ENCODE data around the gene AP3B1.
"Not testable (repeated sequence)": the region's sequence is repeated elsewhere in the genome, so short reads cannot be mapped to it uniquely, and the experiment has no call there.

AP3B1 gene

DNA sequence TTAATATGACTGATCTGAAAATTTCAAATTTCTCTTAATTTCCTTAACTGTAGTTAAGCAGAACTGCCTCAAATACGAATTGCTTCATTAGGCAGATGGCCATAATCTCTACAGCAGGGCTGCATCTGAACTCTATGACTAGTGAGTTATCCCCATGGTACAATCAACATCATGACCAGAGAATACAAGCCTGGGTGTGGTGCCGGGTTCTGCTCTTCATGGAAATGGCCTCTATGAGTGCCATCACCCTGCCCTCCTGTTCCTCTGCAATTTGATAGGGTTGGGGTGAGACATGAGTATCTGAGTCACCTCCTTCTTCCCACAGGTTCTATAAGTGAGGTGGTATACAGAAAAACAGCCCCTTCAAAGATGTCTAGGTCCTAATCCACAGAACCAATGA lies 235.9 kb downstream of the AP3B1 start:
- no peak for DNase-seq

DNA sequence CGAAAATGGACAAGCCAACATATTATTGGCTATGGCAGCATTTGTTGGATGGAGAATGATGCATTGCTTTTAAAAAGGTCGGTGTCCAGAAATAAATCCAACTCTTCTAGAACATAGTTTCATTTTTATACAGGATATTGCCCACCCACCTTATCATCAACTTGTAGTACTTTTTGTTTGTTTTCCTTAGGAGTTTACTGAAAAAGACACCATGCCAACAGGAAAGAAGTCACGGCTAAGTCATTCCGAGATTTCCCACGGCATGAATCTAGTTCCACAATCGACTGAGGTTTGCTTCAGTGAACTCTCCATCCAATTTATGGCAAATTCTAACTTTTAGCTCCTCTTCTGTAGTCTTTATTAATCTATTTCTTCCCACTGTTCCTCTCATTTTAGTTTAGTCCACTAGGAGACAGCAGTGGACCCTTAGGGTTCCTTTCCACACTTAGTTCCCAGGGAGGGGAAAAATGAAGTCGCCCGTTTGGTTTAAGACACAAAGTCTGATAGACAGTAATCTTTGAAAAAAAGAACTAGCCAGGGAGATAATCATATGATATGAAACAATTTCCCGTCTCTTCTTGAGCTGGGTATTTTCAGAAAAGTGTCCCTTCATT lies 237.5 kb downstream of the AP3B1 start:
- DNase-seq, result no peak

DNA sequence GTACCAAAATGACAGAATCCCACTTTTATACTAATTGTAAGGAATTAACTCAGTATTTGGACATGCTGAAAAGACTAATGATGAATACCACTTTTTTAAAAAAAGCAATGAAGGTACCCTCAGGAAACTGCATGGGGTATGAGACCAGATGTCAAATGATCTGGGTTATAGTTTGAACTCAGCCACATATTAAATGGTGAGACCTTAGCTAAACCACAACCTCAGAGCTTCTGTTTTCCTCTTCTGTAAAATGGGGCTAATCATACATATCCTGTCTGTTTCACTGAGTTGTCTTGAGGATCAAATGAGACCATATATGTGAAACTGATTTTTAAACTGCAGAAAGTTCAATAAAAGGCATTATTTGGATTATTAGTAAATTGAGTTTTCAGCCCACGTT lies 238.4 kb downstream of the AP3B1 start:
- DNase-seq, result no peak

DNA sequence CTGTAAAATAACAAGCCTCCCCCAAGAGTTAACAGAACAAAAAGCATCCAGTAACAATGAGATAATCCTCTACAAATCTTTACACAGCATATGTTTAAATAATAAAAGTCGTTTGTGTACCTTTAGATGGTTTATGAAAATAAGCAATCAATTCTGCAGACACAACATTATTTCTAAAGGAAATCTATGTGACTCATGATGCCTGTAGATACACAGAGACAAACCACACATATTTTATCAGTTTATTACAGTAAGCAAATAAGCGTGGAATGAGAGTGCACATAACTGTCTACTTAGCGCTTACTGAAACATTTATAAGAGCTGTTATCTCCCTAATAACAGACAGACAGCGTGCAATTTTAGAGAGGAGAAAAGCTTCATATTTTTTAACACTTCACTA lies 243.6 kb downstream of the AP3B1 start:
- DNase-seq, result no peak

DNA sequence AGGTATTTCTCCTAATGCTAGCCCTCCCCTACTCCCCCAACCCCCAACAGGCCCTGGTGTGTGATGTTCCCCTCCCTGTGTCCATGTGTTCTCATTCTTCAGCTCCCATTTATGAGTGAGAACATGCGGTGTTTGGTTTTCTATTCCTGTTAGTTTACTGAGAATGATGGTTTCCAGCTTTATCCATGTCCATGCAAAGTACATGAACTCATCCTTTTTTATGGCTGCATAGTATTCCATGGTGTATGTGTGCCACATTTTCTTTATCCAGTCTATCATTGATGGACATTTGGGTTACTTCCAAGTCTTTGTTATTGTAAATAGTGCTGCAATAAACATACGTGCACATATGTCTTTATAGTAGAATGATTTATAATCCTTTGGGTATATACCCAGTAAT lies 247.7 kb downstream of the AP3B1 start:
- DNase-seq, result not testable (repeated sequence)

DNA sequence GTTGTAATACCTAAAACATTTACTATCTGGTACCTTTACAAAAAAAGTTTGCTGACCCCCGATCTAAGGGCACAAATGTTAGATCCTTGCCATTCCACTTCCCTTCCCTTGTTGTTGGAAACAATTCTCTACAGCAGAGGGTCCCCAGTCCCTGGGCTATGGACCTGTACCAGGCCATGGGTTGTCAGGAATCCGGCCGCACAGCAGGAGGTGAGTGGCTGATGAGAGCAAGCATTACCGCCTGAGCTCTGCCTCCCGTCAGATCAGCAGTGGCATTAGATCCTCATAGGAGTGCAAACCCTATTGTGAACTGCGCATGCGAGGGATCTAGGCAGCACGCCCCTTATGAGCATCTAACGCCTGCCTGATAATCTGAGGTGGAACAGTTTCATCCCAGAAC lies 248.5 kb downstream of the AP3B1 start:
- no peak for DNase-seq

DNA sequence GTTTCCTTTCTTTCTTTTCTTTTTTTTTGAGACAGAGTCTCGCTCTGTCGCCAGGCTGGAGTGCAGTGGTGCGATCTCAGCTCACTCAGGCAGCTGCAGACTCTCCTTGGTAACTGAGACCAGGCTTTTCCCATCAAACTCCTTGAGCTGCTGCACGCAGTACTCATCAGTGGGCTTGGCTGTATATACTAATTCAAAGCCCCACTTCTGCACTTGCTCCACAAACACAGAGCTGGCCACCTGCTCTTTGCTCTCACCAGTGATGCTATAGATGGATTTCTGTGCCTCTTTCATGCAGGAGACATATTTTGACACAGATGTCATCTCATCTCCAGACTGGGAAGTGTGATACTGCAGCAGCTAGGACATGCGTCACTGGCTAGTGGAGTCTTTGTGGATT lies 252.7 kb downstream of the AP3B1 start:
- no peak for DNase-seq

DNA sequence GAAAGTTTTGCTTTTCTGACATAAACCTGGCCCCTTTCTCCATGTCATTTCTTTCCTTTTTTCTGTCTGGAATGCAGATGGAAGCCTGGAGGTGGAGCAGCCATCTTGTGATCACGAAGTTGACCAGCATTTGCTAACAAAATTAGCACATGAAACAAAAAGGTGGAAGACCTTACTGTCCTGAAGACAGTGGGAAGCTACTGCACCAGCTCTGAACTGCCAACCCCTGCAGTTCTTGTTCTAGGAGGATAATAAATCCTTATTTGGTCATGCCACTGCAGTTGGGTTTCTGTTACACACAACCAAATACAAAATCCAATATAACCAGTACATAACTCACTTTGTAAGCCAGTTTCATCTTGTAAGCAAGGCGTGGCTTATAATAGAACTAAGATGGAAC lies 269.0 kb downstream of the AP3B1 start:
- no peak for DNase-seq

DNA sequence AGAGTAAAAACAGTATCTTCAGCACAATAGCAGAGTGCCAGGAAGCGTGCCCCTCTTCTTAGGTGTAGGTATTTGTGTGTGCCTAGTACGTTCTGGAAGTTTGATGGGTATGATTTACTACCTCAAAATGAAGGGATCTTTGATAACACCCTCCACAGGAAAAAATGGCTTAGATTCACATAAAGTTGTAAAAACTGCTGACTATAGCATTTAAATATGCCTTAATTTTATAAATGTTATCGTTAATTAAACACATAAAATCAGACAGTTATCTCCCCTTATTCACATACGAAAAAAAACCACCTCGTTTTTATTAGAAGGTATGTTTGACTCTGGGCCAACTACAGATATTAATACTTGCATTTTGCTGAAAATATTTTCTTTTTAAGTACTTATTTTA lies 274.8 kb downstream of the AP3B1 start:
- no peak for DNase-seq

DNA sequence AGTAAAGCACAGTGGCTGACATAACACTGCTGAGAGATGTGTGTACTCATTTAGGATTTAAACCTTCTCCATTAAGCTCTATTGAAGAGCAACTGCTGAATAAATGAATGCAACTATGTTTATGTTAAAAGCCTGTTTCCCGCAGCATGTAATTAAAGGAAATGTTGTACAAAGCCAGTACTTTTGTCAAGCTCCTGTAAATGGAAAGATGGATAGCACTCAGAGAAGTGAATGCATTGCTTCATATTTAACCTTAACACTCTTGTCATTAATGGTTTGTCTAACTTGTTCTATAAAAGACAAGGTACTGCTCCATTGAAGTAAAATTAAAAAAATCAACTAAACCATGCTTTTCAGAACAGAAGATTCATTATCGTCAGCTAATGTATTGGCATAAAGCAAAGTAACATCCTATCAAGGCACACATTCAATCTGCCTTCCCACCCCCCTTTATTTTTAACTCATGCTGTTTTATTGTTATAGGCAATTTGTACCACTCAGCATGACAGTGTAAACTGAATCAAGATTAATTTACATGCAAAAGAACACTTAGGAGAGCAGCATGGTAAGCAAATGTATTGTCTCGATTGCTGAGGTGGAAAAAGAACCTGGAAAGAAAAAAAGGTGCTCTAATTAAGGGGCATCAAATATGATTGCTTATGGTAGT lies 277.5 kb downstream of the AP3B1 start:
- peak; percentile 53 for DNase-seq

DNA sequence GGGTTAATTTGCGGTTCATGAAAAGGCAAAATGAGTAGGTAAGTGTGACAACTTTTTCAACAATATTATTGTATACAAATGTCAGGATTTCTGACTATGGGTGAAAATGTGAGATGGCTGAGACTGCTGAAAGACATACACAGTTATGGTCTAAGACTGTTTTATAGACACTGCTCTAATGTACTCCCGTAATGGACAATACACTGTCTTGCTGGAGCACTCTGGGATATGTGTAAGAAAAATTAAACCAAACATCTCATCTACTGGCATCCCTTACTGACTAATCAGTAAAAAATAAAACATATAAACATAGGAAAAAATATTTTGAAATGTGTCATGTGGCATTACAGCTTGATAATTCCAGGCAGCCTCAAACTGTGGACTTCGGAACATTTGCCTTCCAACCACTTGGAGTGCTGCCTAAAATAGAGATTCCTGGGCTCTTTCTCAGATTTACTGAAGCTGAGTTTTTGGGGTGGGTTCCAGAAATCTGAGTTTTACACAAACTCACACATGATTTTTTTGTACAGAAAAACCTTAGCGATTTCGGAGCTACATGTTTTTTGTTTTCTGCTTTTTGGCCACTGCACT lies 284.5 kb downstream of the AP3B1 start:
- no peak for DNase-seq

DNA sequence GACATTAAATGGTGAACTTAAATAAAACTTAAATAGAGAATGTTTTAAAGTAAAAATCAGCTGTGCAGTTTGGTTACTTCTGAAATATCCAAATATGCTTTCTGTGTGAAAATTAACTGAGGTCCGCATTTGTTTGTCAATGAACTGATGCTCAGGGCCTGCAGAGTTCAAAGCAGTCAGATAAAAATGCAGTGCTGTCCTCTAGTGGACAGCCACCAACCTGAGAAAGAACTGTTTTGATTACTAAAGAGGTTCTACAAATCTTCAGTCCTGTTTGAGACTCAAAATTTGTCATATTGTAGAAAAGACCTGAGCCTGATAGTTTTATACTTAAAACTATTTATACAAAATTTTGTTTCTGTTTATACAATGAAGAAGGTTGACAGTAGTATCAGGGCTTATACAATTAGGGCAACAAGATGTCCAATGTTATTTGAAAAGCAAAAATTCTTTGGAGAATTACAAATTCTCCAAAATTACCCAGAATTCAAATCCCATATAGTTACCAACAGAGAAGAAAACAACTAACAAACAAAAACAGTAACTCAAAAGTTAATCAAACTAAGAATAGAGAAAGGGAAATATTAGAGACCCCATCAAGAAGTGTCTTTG lies 286.0 kb downstream of the AP3B1 start:
- DNase-seq, result no peak

DNA sequence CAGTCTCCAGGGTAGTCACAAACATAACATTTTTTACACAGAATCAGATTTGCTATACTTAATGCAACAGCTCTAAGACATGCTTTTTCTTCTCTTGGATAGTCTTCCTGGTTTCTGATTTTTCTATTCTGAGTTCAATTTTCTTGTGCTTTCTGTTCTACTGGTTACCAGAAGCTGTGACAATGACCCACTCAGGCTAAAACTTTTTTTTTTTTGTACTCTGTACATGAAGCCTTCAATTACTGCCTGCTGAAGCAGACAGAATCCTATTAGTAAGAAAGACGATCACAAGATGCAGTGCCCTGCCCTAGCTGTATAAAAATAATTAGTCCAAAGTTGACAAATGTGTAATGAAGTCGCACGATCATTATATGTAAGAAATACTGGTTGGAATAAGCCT lies 287.3 kb downstream of the AP3B1 start:
- DNase-seq, result no peak

DNA sequence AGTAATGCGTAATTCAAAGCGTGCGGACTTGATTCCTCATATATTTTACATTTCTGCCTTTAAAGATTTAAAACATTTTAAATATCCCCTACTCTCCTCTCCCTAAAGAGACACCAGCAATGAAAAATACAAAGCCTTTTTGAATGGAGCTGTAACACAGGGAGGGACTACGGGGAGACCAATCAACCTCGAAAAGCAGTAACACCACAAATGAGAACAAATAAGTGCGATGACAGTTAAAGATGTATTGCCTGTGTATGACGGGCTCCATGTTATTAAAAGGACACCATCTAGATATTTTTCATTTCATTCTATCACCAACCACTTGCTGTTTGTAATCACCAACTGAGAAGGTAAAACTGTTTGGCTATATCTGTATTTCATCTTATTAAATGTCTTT lies 288.0 kb downstream of the AP3B1 start:
- DNase-seq, result no peak

DNA sequence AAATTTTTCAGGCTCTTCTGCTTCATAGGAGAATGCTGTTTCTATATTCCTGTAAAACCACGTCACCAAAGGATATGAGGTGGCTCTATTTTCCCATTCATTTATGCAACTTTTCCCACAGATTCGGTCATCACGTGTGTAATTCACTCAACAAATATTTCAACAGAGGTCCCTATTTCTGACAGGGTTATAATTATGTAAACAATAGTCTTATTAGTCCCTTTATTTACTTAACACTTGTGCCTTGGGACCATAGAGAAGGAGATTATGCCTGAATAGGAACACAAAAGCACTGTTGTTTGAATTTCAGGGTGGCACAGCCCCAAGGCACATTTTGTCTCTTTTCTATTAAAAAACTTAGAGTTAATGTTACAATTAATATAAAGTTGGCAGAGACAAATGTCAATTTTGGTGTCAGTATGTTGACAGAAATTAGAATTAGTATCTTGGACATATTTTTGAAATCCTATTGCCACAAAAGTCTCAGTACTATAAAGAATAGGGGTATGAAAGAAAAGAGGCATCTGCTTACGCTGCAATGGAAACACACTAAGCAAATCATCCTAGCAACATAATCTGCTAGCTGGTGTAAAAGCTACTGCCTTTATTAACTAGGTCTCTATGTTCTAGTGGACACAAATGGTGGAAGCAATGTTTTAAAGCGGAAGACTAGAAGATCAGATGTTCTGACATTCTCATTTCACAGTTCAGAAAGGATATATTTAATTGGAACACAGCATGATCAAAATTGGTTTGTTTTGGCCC lies 289.3 kb downstream of the AP3B1 start:
- DNase-seq, result no peak

DNA sequence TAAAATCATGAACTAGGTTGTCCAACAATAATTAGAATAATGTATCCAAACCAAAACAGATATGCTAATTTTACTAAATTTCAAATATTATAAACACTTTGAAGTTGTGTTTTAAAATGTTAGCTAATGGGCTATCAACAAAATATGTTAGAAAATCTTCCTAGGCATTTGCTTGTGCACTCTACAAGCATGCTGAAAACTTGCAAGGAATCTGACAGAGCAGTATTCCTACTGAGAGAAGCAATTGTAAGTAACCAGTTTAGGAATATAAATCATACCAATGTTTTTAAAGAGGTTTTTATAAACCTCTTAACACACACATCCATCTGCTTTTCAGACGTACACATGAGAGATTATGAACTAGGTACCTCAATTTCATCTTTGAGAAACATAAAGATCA lies 289.9 kb downstream of the AP3B1 start:
- no peak for DNase-seq

DNA sequence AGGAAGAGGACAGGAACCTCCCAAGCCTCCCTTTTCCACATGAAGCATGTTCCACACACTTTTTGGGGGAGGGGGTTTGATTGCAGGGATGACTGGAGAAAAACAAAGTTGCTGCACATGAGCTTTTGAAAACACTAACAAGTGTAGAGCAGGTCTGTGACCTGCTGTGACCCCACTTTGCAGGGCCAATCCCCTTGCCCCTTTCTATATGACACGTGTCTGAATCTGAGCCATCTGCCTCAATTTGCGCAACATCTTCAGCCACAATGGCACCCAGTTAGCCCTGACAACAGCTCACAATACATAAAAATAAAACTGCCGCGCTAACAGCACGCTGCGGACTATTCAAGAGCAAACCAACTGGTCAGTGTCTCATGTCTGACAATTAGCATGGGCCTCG lies 290.6 kb downstream of the AP3B1 start:
- no peak for DNase-seq

DNA sequence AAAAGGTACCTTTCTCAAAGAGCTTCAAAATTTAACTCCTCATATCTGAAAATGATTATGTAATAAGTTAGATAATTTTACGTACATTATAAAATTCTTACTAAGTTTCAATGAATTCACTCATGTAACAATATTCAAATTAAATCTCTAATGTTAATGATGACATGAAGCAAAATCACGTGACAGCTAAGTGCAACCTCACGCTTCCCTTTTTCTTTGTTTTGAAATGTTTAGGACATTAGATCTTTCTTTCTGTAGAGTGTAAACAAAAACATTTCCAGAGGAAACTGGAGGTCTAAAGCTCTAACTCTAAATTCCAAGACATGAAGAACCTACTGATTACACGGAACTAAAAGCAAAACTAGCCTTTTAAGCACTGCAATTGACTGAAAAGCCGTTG lies 291.0 kb downstream of the AP3B1 start:
- no peak for DNase-seq

DNA sequence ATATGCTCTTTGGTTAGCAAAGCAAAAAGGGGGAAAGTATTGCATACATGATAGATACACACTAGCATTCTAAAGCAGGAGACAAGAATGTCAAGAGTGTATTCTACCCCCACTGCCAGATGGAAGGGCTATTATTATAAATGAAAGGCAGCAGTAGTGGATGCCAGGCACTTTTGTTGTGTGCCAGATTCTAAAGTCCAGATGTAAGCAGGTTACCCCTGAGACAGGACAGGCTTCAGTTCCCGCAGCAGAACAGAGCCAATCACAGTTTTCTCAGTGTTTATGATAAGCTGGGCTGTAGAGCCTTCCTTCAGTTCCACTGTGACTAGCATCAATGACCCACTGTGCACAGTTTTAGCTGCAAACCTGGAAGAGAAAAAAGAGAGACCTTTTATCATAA lies 291.8 kb downstream of the AP3B1 start:
- no peak for DNase-seq

DNA sequence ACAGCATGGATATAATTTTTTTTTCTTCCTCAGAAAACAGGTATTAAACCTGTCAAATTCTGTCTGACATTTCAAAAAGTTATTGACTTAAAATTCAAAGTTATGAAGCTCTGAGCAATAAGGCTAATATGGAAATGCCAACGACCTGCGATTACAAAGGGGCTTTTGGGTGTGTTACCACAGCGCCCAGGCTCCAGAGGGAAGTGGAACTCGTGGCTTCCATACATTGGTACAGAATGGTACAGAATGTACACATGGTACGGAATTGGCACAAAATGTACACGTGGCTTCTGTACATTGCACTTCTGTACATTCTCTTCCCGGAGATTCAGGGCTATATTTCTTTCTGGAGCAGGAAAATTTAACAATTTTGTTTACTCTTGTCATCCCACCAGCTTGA lies 293.3 kb downstream of the AP3B1 start:
- no peak for DNase-seq

DNA sequence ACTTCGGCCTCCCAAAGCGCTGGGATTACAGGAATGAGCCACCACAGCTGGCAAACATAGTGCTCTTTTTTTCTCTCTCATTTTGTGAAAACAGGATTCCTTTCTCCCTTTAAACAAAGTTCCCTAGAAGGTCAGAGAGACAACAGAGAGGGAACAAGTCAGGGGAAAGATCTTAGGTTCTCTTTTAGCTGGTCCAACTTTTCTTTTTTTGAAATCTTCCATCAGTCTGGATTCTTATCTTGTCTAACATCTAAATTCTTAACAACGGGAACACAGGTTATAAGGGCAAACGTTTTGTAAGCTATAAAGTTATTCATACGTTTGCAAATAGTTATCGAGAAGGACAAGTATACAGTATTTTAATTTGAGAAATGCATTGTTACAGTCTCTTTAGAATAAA lies 294.3 kb downstream of the AP3B1 start:
- DNase-seq, result no peak

DNA sequence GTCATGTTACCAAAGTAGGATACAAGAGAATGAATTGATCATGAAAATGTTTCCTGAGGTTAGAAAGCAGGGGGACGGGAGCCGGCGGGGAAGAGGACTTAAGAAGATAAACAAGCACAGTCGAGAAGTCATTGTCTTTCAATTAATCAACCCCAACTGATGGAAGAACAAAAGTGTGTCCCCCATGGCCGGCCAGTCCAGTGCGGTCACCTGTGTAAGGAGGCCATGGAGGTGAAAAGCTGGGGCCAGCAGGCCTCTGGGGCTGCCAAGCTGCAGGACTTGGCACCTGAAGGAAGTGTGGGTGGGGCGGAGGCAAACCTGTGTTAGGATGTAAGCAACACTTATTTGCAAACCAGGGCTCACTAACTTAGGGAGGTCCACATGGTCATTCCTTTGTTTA lies 295.1 kb downstream of the AP3B1 start:
- no peak for DNase-seq

DNA sequence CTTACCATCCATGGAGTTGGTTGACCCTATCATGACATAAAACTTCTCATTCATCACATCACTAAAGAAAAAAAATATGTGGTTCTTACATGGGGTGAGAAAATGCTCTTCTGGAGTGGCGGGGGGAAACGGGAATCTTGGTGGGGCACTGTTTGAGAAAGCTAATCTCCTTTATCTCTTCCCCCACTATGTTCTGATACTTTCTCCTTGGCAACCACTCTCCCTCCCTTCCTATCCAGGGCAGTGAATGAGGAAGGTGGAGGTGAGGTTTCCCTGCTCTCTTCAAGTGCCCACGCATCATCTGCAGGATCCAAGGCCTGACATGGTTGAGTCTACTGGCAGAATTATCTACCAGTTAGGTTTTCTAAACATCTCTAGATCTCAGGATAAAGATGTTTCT lies 297.6 kb downstream of the AP3B1 start:
- DNase-seq, result no peak
